ENCODE data around the gene THAP7.
"Not testable (repeated sequence)": the region's sequence is repeated elsewhere in the genome, so short reads cannot be mapped to it uniquely, and the experiment has no call there.

THAP7 gene

GRCh38 chr22:21014202-21014725, 12.3 kb upstream of the THAP7 start:
- Histone ChIP-seq H3K4me3 (peak overlapping the region; percentile 38 to 55), H3K36me3 (no peaks in the 10 kb centered on the region), H3K4me1 (peaks cover 11 to 28% (median 19%) of the 10 kb centered on the region in 4 donors), H3K9me3 (no peaks in the 10 kb centered on the region), H3K27ac (peak overlapping the region; percentile 63 to 66), H3K27me3 (no peaks in the 10 kb centered on the region)
- no peak for TF ChIP-seq CTCF (IDR thresholded peaks at IDR 0.05)
- intact Hi-C loops (cut with DNase I; ENCODE audit: low total_unique reads), result no loop called here
- peak; percentile 78 to 86 for DNase-seq

GRCh38 chr22:21013657-21014201, 11.8 kb upstream of the THAP7 start:
- H3K4me1 ChIP-seq, result peaks cover 11 to 28% (median 19%) of the 10 kb centered on the region in 4 donors
- TF ChIP-seq CTCF (IDR thresholded peaks at IDR 0.05), result no peak
- peak overlapping the region; percentile 63 to 66 for H3K27ac ChIP-seq
- intact Hi-C loops (cut with DNase I; ENCODE audit: low total_unique reads), result no loop called here
- no peaks in the 10 kb centered on the region for H3K36me3 ChIP-seq
- H3K4me3 ChIP-seq, result peak overlapping the region; percentile 38 to 55
- H3K9me3 ChIP-seq, result no peaks in the 10 kb centered on the region
- no peaks in the 10 kb centered on the region for H3K27me3 ChIP-seq
- DNase-seq, result no peak

- no peaks in the 10 kb centered on the region for H3K27me3 ChIP-seq
- no peaks in the 10 kb centered on the region for H3K9me3 ChIP-seq
- intact Hi-C loops (cut with DNase I; ENCODE audit: low total_unique reads), result no loop called here
- no peak overlapping the region for H3K27ac ChIP-seq
- H3K36me3 ChIP-seq, result no peaks in the 10 kb centered on the region
- H3K4me1 ChIP-seq, result peaks cover 11 to 28% (median 19%) of the 10 kb centered on the region in 4 donors
- no peak for TF ChIP-seq CTCF (IDR thresholded peaks at IDR 0.05)
- H3K4me3 ChIP-seq, result no peak overlapping the region
- DNase-seq, result no peak
These were observed 10.8 kb upstream of the THAP7 start for GRCh38 chr22:21012446-21013407.

GRCh38 chr22:21010426-21011113, 8.7 kb upstream of the THAP7 start:
- H3K36me3 ChIP-seq, result no peaks in the 10 kb centered on the region
- TF ChIP-seq CTCF (IDR thresholded peaks at IDR 0.05), result no peak
- intact Hi-C loops (cut with DNase I; ENCODE audit: low total_unique reads), result no loop called here

GRCh38 chr22:21009638-21010425, 7.9 kb upstream of the THAP7 start:
- H3K36me3 ChIP-seq, result no peaks in the 10 kb centered on the region
- H3K4me1 ChIP-seq, result peaks cover 3 to 14% (median 10%) of the 10 kb centered on the region in 4 donors
- H3K27me3 ChIP-seq, result no peaks in the 10 kb centered on the region
- no peak for DNase-seq
- H3K4me3 ChIP-seq, result no peak overlapping the region
- intact Hi-C loops (cut with DNase I; ENCODE audit: low total_unique reads), result no loop called here
- TF ChIP-seq CTCF (IDR thresholded peaks at IDR 0.05), result no peak
- no peaks in the 10 kb centered on the region for H3K9me3 ChIP-seq
- no peak overlapping the region for H3K27ac ChIP-seq

More at GRCh38 chr22:21010426-21011113, 8.7 kb upstream of the THAP7 start:
- no peaks in the 10 kb centered on the region for H3K9me3 ChIP-seq
- DNase-seq, result no peak
- H3K4me3 ChIP-seq, result no peak overlapping the region
- peaks cover 11 to 22% (median 17%) of the 10 kb centered on the region in 4 donors for H3K4me1 ChIP-seq
- no peaks in the 10 kb centered on the region for H3K27me3 ChIP-seq
- H3K27ac ChIP-seq, result no peak overlapping the region

- H3K27me3 ChIP-seq; H3K36me3 ChIP-seq; H3K4me3 ChIP-seq; H3K4me1 ChIP-seq; H3K9me3 ChIP-seq; DNase-seq; intact Hi-C loops (cut with DNase I; ENCODE audit: low total_unique reads); H3K27ac ChIP-seq: not testable (repeated sequence)
These were observed 7.3 kb upstream of the THAP7 start for GRCh38 chr22:21009208-21009607.
